HCT116 (cell line): ENCODE results near the gene MFAP2. TPM values are rescaled to one million over a fixed set of nuclear protein-coding genes. Genes with fewer than 3 reads are reported as not detected.

ENCODE experiments used
- ATAC-seq: fragments of 200-7000 bp; cut with Tn5 transposase; 2 replicates; pipeline ENCODE4 v1.9.1; 2020; ENCODE audit warnings: mild to moderate bottlenecking, moderate library complexity
- BruUV-seq: library from RNA; stranded (reverse); fragments of 400-500 nt; replicated peaks from 2 replicates; lab custom pipeline; 2021; lab: Mats Ljungman, UMichigan
- CTCF ChIA-PET: fragments of 300-600 bp; sonication (Branson Sonifier 250); formaldehyde crosslinking; loops from one replicate; lab custom pipeline; 2021; ENCODE audit warnings: antibody characterized with exemption; lab: Charles Lee
- POLR2A ChIA-PET: fragments of 300-600, 350-600 bp; sonication (Branson Sonifier 250); formaldehyde crosslinking; loops from one replicate; lab custom pipeline; 2021; ENCODE audit warnings: antibody characterized with exemption; lab: Charles Lee
- RAD21 ChIA-PET, 2 experiments: fragments of 300-600 bp; sonication (Branson Sonifier 250); formaldehyde crosslinking; loops; one replicate each; lab custom pipeline; 2023; ENCODE audit warnings: low total read pairs in 2 of 2; ENCODE audit not compliant: uncharacterized antibody in 2 of 2, unreplicated experiment in 2 of 2, low non-redundant PET in 1 of 2; lab: Charles Lee
- DNase-seq: peaks from one replicate; pipeline ENCODE4 v3.0.0-alpha.2; 2010; ENCODE audit warnings: low read depth, low spot score
- H2AFZ ChIP-seq: fragments of 200-600 bp; shearing (Covaris generic), sonication (generic); 2 replicates; pipeline ENCODE4 v1.6.1; 2017; ENCODE audit warnings: low read depth, mixed run types, mixed read lengths, antibody characterized with exemption, low read length; ENCODE audit not compliant: poor library complexity, severe bottlenecking
- H3K27ac ChIP-seq: 2 replicates; pipeline ENCODE4 v1.5.1; 2012; ENCODE audit warnings: low read depth, low read length
- H3K27me3 ChIP-seq: fragments of 200-600 bp; sonication (generic); 2 replicates; pipeline ENCODE4 v1.6.1; 2016; ENCODE audit warnings: mixed run types, low read length, mixed read lengths; ENCODE audit not compliant: insufficient read depth
- H3K36me3 ChIP-seq, 2 experiments: fragments of 200-500 bp in 1 of 2; fragments of 200-600 bp in 1 of 2; sonication (Bioruptor generic) in 1 of 2; sonication (generic) in 1 of 2; 2 replicates each; pipeline versions ENCODE4 v1.5.1 to v1.6.1; 2014 to 2016; ENCODE audit warnings: low read length in 2 of 2, inconsistent platforms in 1 of 2, mixed read lengths in 1 of 2, mixed run types in 1 of 2; ENCODE audit not compliant: insufficient read depth in 2 of 2, control insufficient read depth in 1 of 2
- H3K4me1 ChIP-seq, 2 experiments: fragments of 200-600 bp in 1 of 2; sonication (generic) in 1 of 2; 2 replicates each; pipeline versions ENCODE4 v1.5.1 to v1.6.1; 2012 to 2017; ENCODE audit warnings: low read length in 2 of 2, inconsistent platforms in 1 of 2, mild to moderate bottlenecking in 1 of 2, mixed read lengths in 1 of 2, mixed run types in 1 of 2, moderate library complexity in 1 of 2; ENCODE audit not compliant: insufficient read depth in 2 of 2, control insufficient read depth in 1 of 2
- H3K4me2 ChIP-seq: fragments of 200-600 bp; sonication (generic); 2 replicates; pipeline ENCODE4 v1.6.1; 2017; ENCODE audit warnings: mixed run types, low read length, mixed read lengths
- H3K4me3 ChIP-seq, 2 experiments: fragments of 200-600 bp in 1 of 2; sonication (generic) in 1 of 2; replicated peaks in 1 of 2; 2 replicates each; pipeline ENCODE4 v1.5.1; 2011 to 2016; ENCODE audit warnings: low read length in 2 of 2, control low read depth in 1 of 2, low read depth in 1 of 2, mild to moderate bottlenecking in 1 of 2, mixed read lengths in 1 of 2, mixed run types in 1 of 2
- H3K79me2 ChIP-seq: fragments of 200-600 bp; sonication (generic); 2 replicates; pipeline ENCODE4 v1.6.1; 2017; ENCODE audit warnings: mild to moderate bottlenecking, mixed run types, low read length, moderate library complexity, mixed read lengths; ENCODE audit not compliant: insufficient read depth
- H3K9ac ChIP-seq: fragments of 200-600 bp; sonication (generic); 2 replicates; pipeline ENCODE4 v1.6.1; 2016; ENCODE audit warnings: low read length, mixed read lengths
- H3K9me2 ChIP-seq: fragments of 200-600 bp; sonication (generic), shearing (Covaris generic); 2 replicates; pipeline ENCODE4 v1.6.1; 2017; ENCODE audit warnings: mixed run types, mild to moderate bottlenecking, moderate library complexity; ENCODE audit not compliant: insufficient read depth
- H3K9me3 ChIP-seq, 2 experiments: fragments of 200-500 bp in 1 of 2; fragments of 200-600 bp in 1 of 2; sonication (Bioruptor generic) in 1 of 2; sonication (generic) in 1 of 2; 2 replicates each; pipeline ENCODE4 v1.6.1; 2014 to 2017; ENCODE audit warnings: low read length in 2 of 2, mixed read lengths in 2 of 2, inconsistent platforms in 1 of 2, low read depth in 1 of 2, mild to moderate bottlenecking in 1 of 2, mixed run types in 1 of 2, moderate library complexity in 1 of 2; ENCODE audit not compliant: control insufficient read depth in 1 of 2, insufficient read depth in 1 of 2
- H4K20me1 ChIP-seq: fragments of 200-600 bp; sonication (generic), shearing (Covaris generic); 2 replicates; pipeline ENCODE4 v1.6.1; 2017; ENCODE audit warnings: mixed run types, mild to moderate bottlenecking, moderate library complexity; ENCODE audit not compliant: insufficient read depth
- EZH2 ChIP-seq: fragments of 200-600 bp; sonication (generic); IDR thresholded peaks from 2 replicates; pipeline ENCODE4 v1.6.1; 2017; ENCODE audit warnings: antibody characterized with exemption, mixed run types
- JUND ChIP-seq: IDR thresholded peaks from 2 replicates; pipeline ENCODE4 v1.6.1; 2012
- MAX ChIP-seq: IDR thresholded peaks from 2 replicates; pipeline ENCODE4 v1.6.1; 2012
- RAD21 ChIP-seq: IDR thresholded peaks from 2 replicates; pipeline ENCODE4 v1.6.1; 2012; ENCODE audit warnings: low read depth, mild to moderate bottlenecking
- SP1 ChIP-seq: IDR thresholded peaks from 2 replicates; pipeline ENCODE4 v1.6.1; 2012; ENCODE audit warnings: low read depth
- SRF ChIP-seq: IDR thresholded peaks from 2 replicates; pipeline ENCODE4 v1.6.1; 2012; ENCODE audit warnings: low read depth
- YY1 ChIP-seq: IDR thresholded peaks from 2 replicates; pipeline ENCODE4 v1.6.1; 2011; ENCODE audit warnings: low read length, low read depth, moderate library complexity, mild to moderate bottlenecking; ENCODE audit not compliant: insufficient replicate concordance; ENCODE audit errors: extremely low read depth
- ZNF274 ChIP-seq: fragments of 200-500 bp; sonication (Bioruptor generic); IDR thresholded peaks from 2 replicates; pipeline ENCODE4 v1.6.1; 2014; ENCODE audit warnings: mild to moderate bottlenecking, low read depth, low read length, inconsistent platforms
- intact Hi-C: fragments of 100-400 bp; cut with micrococcal nuclease; formaldehyde crosslinking; loops from 2 replicates; pipeline ENCODE4 v1.10.0; 2022
- total RNA-seq: library from RNA; stranded (reverse); gene quantifications from one replicate; pipeline ENCODE4 v1.2.1, GENCODE V29; 2021; ENCODE audit not compliant: unreplicated experiment
- TF ChIP-seq, protein P1 (sequence below): IDR thresholded peaks from 2 replicates; pipeline ENCODE4 v1.6.1; 2012
- TF ChIP-seq, protein P2 (sequence below), 3 experiments: fragments of 200-600 bp in 1 of 3; sonication (generic) in 1 of 3; IDR thresholded peaks in 2 of 3; conservative IDR thresholded peaks in 1 of 3; 2 replicates each; pipeline ENCODE4 v1.5.1; 2012 to 2017; ENCODE audit warnings: low read depth in 2 of 3, low read length in 2 of 3, antibody characterized with exemption in 1 of 3, borderline replicate concordance in 1 of 3, control low read depth in 1 of 3, mild to moderate bottlenecking in 1 of 3, mixed read lengths in 1 of 3, mixed run types in 1 of 3, moderate library complexity in 1 of 3; ENCODE audit not compliant: insufficient read depth in 1 of 3
- TF ChIP-seq, protein P3 (sequence below): IDR thresholded peaks from 2 replicates; pipeline ENCODE4 v1.6.1; 2012; ENCODE audit warnings: low read depth

MFAP2 gene
- total RNA-seq, 1 experiment from 2014 or later = 63.1 TPM

GRCh38 chr1:17028662-17029188, 48.3 kb upstream of the MFAP2 start:
- no peaks in the 10 kb centered on the region for H3K9me3 ChIP-seq
- peaks cover 28 to 44% of the 10 kb centered on the region in 2 experiments for H3K36me3 ChIP-seq
- H3K4me2 ChIP-seq = no peak overlapping the region
- no peaks in the 10 kb centered on the region for H3K27me3 ChIP-seq
- no peak overlapping the region for H3K4me3 ChIP-seq
- ChIA-PET POLR2A (no interaction called here), RAD21 (no interaction called here), CTCF (no interaction called here)
- no peak overlapping the region for H3K27ac ChIP-seq
- no peak overlapping the region for H3K9ac ChIP-seq
- TF ChIP-seq SRF (no peak), RAD21 (no peak)
- TF ChIP-seq, protein P1, sequence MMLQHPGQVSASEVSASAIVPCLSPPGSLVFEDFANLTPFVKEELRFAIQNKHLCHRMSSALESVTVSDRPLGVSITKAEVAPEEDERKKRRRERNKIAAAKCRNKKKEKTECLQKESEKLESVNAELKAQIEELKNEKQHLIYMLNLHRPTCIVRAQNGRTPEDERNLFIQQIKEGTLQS = no peak
- DNase-seq = no peak
- no TSS peak for BruUV-seq
- H4K20me1 ChIP-seq = no peaks in the 10 kb centered on the region; the same call in 1 of the 2 replicates
- no peaks in the 10 kb centered on the region for H3K4me1 ChIP-seq
- no peak overlapping the region for H2AFZ ChIP-seq
- intact Hi-C loops = no loop called here
- peaks cover 14% of the 10 kb centered on the region; the same call in 1 of the 2 replicates for H3K79me2 ChIP-seq
- no peak for ATAC-seq
- no peaks in the 10 kb centered on the region for H3K9me2 ChIP-seq

- no peaks in the 10 kb centered on the region for H3K4me1 ChIP-seq
- ChIA-PET CTCF (no interaction called here), POLR2A (no interaction called here), RAD21 (no interaction called here)
- H3K4me2 ChIP-seq = no peak overlapping the region
- ATAC-seq (no peak), DNase-seq (no peak)
- no peak overlapping the region for H3K9ac ChIP-seq
- H3K27ac ChIP-seq = no peak overlapping the region
- H3K9me3 ChIP-seq = no peaks in the 10 kb centered on the region
- no peaks in the 10 kb centered on the region for H3K9me2 ChIP-seq
- intact Hi-C loops = no loop called here
- H2AFZ ChIP-seq = no peak overlapping the region
- no peaks in the 10 kb centered on the region for H3K27me3 ChIP-seq
- peaks cover 27 to 52% of the 10 kb centered on the region in 2 experiments for H3K36me3 ChIP-seq
- 0 out of 2 replicates have a peak, but pooled peaks cover 7% of the 10 kb centered on the region for H3K79me2 ChIP-seq
- BruUV-seq = no TSS peak
- H3K4me3 ChIP-seq = no peak overlapping the region
- no peaks in the 10 kb centered on the region; the same call in 1 of the 2 replicates for H4K20me1 ChIP-seq
- TF ChIP-seq JUND = no peak
- TF ChIP-seq, protein P2, sequence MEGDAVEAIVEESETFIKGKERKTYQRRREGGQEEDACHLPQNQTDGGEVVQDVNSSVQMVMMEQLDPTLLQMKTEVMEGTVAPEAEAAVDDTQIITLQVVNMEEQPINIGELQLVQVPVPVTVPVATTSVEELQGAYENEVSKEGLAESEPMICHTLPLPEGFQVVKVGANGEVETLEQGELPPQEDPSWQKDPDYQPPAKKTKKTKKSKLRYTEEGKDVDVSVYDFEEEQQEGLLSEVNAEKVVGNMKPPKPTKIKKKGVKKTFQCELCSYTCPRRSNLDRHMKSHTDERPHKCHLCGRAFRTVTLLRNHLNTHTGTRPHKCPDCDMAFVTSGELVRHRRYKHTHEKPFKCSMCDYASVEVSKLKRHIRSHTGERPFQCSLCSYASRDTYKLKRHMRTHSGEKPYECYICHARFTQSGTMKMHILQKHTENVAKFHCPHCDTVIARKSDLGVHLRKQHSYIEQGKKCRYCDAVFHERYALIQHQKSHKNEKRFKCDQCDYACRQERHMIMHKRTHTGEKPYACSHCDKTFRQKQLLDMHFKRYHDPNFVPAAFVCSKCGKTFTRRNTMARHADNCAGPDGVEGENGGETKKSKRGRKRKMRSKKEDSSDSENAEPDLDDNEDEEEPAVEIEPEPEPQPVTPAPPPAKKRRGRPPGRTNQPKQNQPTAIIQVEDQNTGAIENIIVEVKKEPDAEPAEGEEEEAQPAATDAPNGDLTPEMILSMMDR (IDR thresholded peaks at IDR 0.05 in 2 of 3, conservative IDR thresholded peaks at IDR 0.05 in 1 of 3; ENCODE audit: borderline replicate concordance in 1 of 3, insufficient read depth in 1 of 3, low read depth in 2 of 3, low read length in 2 of 3) = no peak
- TF ChIP-seq ZNF274 = no peak
- TF ChIP-seq MAX = no peak
- no peak for TF ChIP-seq SP1
- no peak for TF ChIP-seq YY1
- no peak for TF ChIP-seq EZH2
- TF ChIP-seq, protein P3, sequence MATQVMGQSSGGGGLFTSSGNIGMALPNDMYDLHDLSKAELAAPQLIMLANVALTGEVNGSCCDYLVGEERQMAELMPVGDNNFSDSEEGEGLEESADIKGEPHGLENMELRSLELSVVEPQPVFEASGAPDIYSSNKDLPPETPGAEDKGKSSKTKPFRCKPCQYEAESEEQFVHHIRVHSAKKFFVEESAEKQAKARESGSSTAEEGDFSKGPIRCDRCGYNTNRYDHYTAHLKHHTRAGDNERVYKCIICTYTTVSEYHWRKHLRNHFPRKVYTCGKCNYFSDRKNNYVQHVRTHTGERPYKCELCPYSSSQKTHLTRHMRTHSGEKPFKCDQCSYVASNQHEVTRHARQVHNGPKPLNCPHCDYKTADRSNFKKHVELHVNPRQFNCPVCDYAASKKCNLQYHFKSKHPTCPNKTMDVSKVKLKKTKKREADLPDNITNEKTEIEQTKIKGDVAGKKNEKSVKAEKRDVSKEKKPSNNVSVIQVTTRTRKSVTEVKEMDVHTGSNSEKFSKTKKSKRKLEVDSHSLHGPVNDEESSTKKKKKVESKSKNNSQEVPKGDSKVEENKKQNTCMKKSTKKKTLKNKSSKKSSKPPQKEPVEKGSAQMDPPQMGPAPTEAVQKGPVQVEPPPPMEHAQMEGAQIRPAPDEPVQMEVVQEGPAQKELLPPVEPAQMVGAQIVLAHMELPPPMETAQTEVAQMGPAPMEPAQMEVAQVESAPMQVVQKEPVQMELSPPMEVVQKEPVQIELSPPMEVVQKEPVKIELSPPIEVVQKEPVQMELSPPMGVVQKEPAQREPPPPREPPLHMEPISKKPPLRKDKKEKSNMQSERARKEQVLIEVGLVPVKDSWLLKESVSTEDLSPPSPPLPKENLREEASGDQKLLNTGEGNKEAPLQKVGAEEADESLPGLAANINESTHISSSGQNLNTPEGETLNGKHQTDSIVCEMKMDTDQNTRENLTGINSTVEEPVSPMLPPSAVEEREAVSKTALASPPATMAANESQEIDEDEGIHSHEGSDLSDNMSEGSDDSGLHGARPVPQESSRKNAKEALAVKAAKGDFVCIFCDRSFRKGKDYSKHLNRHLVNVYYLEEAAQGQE = no peak
These were observed 47.5 kb upstream of the MFAP2 start for GRCh38 chr1:17027900-17028299.
